H1 (cell line): Measurements from ENCODE around the gene PC. TPM values are rescaled to one million over a fixed set of nuclear protein-coding genes. Genes with fewer than 3 reads are reported as not detected.

Experiments used
- CHD7 ChIP-seq: fragments of 300-600 bp; sonication (generic); IDR thresholded peaks from 2 replicates; pipeline ENCODE4 v1.7.1; 2012; ENCODE audit warnings: low read length, moderate library complexity, mild to moderate bottlenecking, inconsistent platforms; ENCODE audit not compliant: insufficient replicate concordance
- CTBP2 ChIP-seq: IDR thresholded peaks from 2 replicates; pipeline ENCODE4 v1.7.0; 2011; ENCODE audit warnings: borderline replicate concordance, mild to moderate bottlenecking, moderate library complexity, mixed read lengths, low read length; ENCODE audit not compliant: insufficient read depth, insufficient read length
- CTCF ChIP-seq, 3 experiments: IDR thresholded peaks; 1 replicate in 2 of 3; 2 replicates in 1 of 3; pipeline versions ENCODE4 v1.5.1 to v1.6.1; 2011; ENCODE audit warnings: low read length in 3 of 3, mild to moderate bottlenecking in 3 of 3, inconsistent platforms in 2 of 3, low read depth in 1 of 3, moderate library complexity in 1 of 3; ENCODE audit not compliant: insufficient read depth in 1 of 3; ENCODE audit errors: control extremely low read depth in 1 of 3
- TEAD4 ChIP-seq: IDR thresholded peaks from 2 replicates; pipeline ENCODE4 v1.6.1; 2012; ENCODE audit warnings: low read depth, low read length, inconsistent platforms, mixed read lengths
- USF2 ChIP-seq: IDR thresholded peaks from 2 replicates; pipeline ENCODE4 v1.6.1; 2011; ENCODE audit warnings: low read length, improper control_type of control experiment
- YY1 ChIP-seq: IDR thresholded peaks from 2 replicates; pipeline ENCODE4 v1.6.1; 2011; ENCODE audit warnings: low read depth, mild to moderate bottlenecking, low read length
- polyA plus RNA-seq, 7 experiments: library from polyadenylated mRNA; depleted of rRNA in 3 of 7; stranded (reverse) in 5 of 7; unstranded in 2 of 7; fragments of >200 nt in 5 of 7; fragments of 200-250 nt in 2 of 7; gene quantifications; 1 replicate in 5 of 7; 2 replicates in 1 of 7; 4 replicates in 1 of 7; pipeline versions ENCODE4 v1.2.1 to v1.2.3, GENCODE V29; 2011 to 2013; ENCODE audit warnings: missing spikeins in 2 of 7, mixed read lengths in 2 of 7
- total RNA-seq: library from RNA; stranded (reverse); fragmentation: NEBNext Ultra II Directional; extraction: Animal tissue kit (Norgen Biotek cat#: 25700); gene quantifications from 2 replicates; pipeline ENCODE4 v1.2.1, GENCODE V29; 2021

PC gene
- total and polyA plus RNA-seq, 2 of the 8 experiments (the other 6 are each of a cell fraction or from before 2014, with no cell fraction given): 11.5 to 27.5 TPM

GRCh38 chr11:66951135-66951534 lies 7.0 kb downstream of the PC start (continued):
- TF ChIP-seq CHD7 (no peak), CTCF (IDR thresholded peaks at IDR 0.05; ENCODE audit: control extremely low read depth in 1 of 3, insufficient read depth in 1 of 3, low read depth in 1 of 3, low read length in 3 of 3) (peak; percentile 17 to 51 (median 49); a peak in 2 of 4 replicates), CTBP2 (no peak), USF2 (no peak), YY1 (no peak), TEAD4 (peak; percentile 32; the same call in 1 of the 2 replicates)
